Adrenal gland (tissue), 5 donors: ENCODE data around the gene RHOT1.

ENCODE experiments used
- CTCF ChIP-seq, 6 experiments: fragments of 450-650 bp in 4 of 6; fragments of 200-600 bp in 2 of 6; sonication (generic) in 1 of 6; IDR thresholded peaks; 1 replicate in 5 of 6; 2 replicates in 1 of 6; pipeline versions ENCODE4 v1.5.1 to v1.8.0; 2016 to 2021; ENCODE audit warnings: antibody characterized with exemption in 6 of 6, mild to moderate bottlenecking in 2 of 6, moderate library complexity in 1 of 6
- POLR2A ChIP-seq, 2 donors: fragments of 450-650 bp; IDR thresholded peaks; one replicate each; pipeline ENCODE4 v1.6.1; 2017; ENCODE audit warnings: antibody characterized with exemption in 2 of 2, mild to moderate bottlenecking in 2 of 2, moderate library complexity in 1 of 2
- donor health status: DM: no; HTN: no; CAD: no.

- no peak for TF ChIP-seq CTCF (IDR thresholded peaks at IDR 0.05)
- no peak for TF ChIP-seq POLR2A (IDR thresholded peaks at IDR 0.05)
These were observed 32.6 kb downstream of the RHOT1 start for GRCh38 chr17:32174889-32175288.
